ENCODE data around the gene TP53BP2.
A peak's percentile ranks its signal among the peaks of the same experiment; 100 is the strongest.
"Not testable (repeated sequence)": the region's sequence is repeated elsewhere in the genome, so short reads cannot be mapped to it uniquely, and the experiment has no call there.

The TP53BP2 gene

GRCh38 chr1:223831755-223832636 is 13.8 kb downstream of the TP53BP2 start:
- no peak for DNase-seq

- DNase-seq = no peak
Observed at GRCh38 chr1:223829678-223830077, 16.1 kb downstream of the TP53BP2 start.

GRCh38 chr1:223828162-223828848 is 17.4 kb downstream of the TP53BP2 start:
- no peak for DNase-seq

- no peak for DNase-seq
Observed at GRCh38 chr1:223827193-223827663, 18.5 kb downstream of the TP53BP2 start.

- DNase-seq = no peak
Observed at GRCh38 chr1:223825767-223826748, 19.7 kb downstream of the TP53BP2 start.

GRCh38 chr1:223824712-223825111 is 21.0 kb downstream of the TP53BP2 start:
- DNase-seq = no peak

GRCh38 chr1:223824287-223824686 is 21.5 kb downstream of the TP53BP2 start:
- DNase-seq = no peak

- no peak for DNase-seq
Observed at GRCh38 chr1:223820971-223821370, 24.8 kb downstream of the TP53BP2 start.

- no peak for DNase-seq
Observed at GRCh38 chr1:223820515-223820858, 25.3 kb downstream of the TP53BP2 start.

- no peak for DNase-seq
Observed at GRCh38 chr1:223819730-223820514, 25.8 kb downstream of the TP53BP2 start.

- not testable (repeated sequence) for DNase-seq
Observed at GRCh38 chr1:223817265-223817664, 28.5 kb downstream of the TP53BP2 start.

GRCh38 chr1:223815865-223816264 is 29.9 kb downstream of the TP53BP2 start:
- no peak for DNase-seq

GRCh38 chr1:223815020-223815853 is 30.5 kb downstream of the TP53BP2 start:
- DNase-seq = no peak

GRCh38 chr1:223813645-223814044 is 32.1 kb downstream of the TP53BP2 start:
- no peak for DNase-seq

- DNase-seq = no peak
Observed at GRCh38 chr1:223811634-223812101, 34.1 kb downstream of the TP53BP2 start.

- DNase-seq = no peak
Observed at GRCh38 chr1:223810586-223810985, 35.2 kb downstream of the TP53BP2 start.

GRCh38 chr1:223809905-223810304 is 35.8 kb downstream of the TP53BP2 start:
- DNase-seq = not testable (repeated sequence)

- peak in 8 of 56 donors; percentile 16 to 45 (median 23) for DNase-seq
Observed at GRCh38 chr1:223803211-223803610, 42.5 kb downstream of the TP53BP2 start.

- peak in 25 of 56 donors; percentile 6 to 72 (median 27) for DNase-seq
Observed at GRCh38 chr1:223802602-223803001, 43.1 kb downstream of the TP53BP2 start.

All from nucleus accumbens (tissue), 56 donors.